PFSK-1 (cell line): Measurements from ENCODE around the gene EFNA2.

Source experiments
- FOXP2 ChIP-seq: optimal IDR thresholded peaks from 2 replicates; pipeline ENCODE3; 2011; ENCODE audit warnings: borderline replicate concordance, control low read depth, inconsistent platforms; ENCODE audit not compliant: insufficient read depth; ENCODE audit errors: extremely low read length, extremely low read depth
- POLR2AphosphoS5 ChIP-seq: IDR thresholded peaks from 2 replicates; pipeline ENCODE4 v1.6.1; 2012; ENCODE audit warnings: low read depth, mild to moderate bottlenecking, control low read depth, low read length, moderate library complexity
- REST ChIP-seq, 2 experiments: IDR thresholded peaks; 2 replicates each; pipeline versions ENCODE4 v1.6.1 to v1.8.0; 2011 to 2012; ENCODE audit warnings: low read depth in 2 of 2, low read length in 2 of 2, control low read depth in 1 of 2, inconsistent platforms in 1 of 2, mild to moderate bottlenecking in 1 of 2, moderate library complexity in 1 of 2; ENCODE audit not compliant: insufficient read depth in 1 of 2
- SIN3A ChIP-seq: IDR thresholded peaks from 2 replicates; pipeline ENCODE4 v1.6.1; 2012; ENCODE audit warnings: mild to moderate bottlenecking, low read length, moderate library complexity, borderline replicate concordance; ENCODE audit not compliant: insufficient read depth
- TAF1 ChIP-seq: IDR thresholded peaks from 2 replicates; pipeline ENCODE4 v1.6.1; 2012; ENCODE audit warnings: low read length, control low read depth, borderline replicate concordance; ENCODE audit not compliant: insufficient read depth

Gene EFNA2

GRCh38 chr19:1259206-1259875 is 26.3 kb upstream of the EFNA2 start:
- TF ChIP-seq FOXP2 (no peak), TAF1 (no peak), POLR2AphosphoS5 (peak; percentile 99), SIN3A (0 out of 2 replicates have a peak, but pooled peaks have one; percentile 68), REST (IDR thresholded peaks at IDR 0.05; ENCODE audit: insufficient read depth in 1 of 2, low read depth in 2 of 2, low read length in 2 of 2) (0 out of 4 replicates have a peak, but pooled peaks of 1 of the 2 experiments have one; percentile 26)

- no peak for TF ChIP-seq POLR2AphosphoS5
- TF ChIP-seq REST (IDR thresholded peaks at IDR 0.05; ENCODE audit: insufficient read depth in 1 of 2, low read depth in 2 of 2, low read length in 2 of 2) = no peak
- no peak; the same call in 1 of the 2 replicates for TF ChIP-seq TAF1
- no peak for TF ChIP-seq FOXP2
- no peak for TF ChIP-seq SIN3A
These were observed 25.6 kb upstream of the EFNA2 start for GRCh38 chr19:1259876-1260748.

GRCh38 chr19:1260749-1261537 is 24.7 kb upstream of the EFNA2 start:
- TF ChIP-seq TAF1 (peak; percentile 80), SIN3A (peak; percentile 43; the same call in 1 of the 2 replicates), FOXP2 (no peak), REST (IDR thresholded peaks at IDR 0.05; ENCODE audit: insufficient read depth in 1 of 2, low read depth in 2 of 2, low read length in 2 of 2) (0 out of 4 replicates have a peak, but pooled peaks of 1 of the 2 experiments have one; percentile 15), POLR2AphosphoS5 (peak; percentile 57)

GRCh38 chr19:1261538-1261797 is 24.2 kb upstream of the EFNA2 start:
- no peak for TF ChIP-seq FOXP2
- TF ChIP-seq REST (IDR thresholded peaks at IDR 0.05; ENCODE audit: insufficient read depth in 1 of 2, low read depth in 2 of 2, low read length in 2 of 2) = no peak
- TF ChIP-seq POLR2AphosphoS5 = no peak; the same call in 1 of the 2 replicates
- no peak for TF ChIP-seq SIN3A
- no peak for TF ChIP-seq TAF1
